Psoas muscle (tissue), 8 donors: ENCODE results near the gene ZNF780B. TPM values are rescaled to one million over a fixed set of nuclear protein-coding genes. Genes with fewer than 3 reads are reported as not detected.
"Not testable (repeated sequence)": the region's sequence is repeated elsewhere in the genome, so short reads cannot be mapped to it uniquely, and the experiment has no call there.

ENCODE experiments used
- ATAC-seq, 4 donors: fragments of 200-7000 bp; cut with Tn5 transposase; one replicate each; pipeline ENCODE4 v1.9.1; 2020; ENCODE audit warnings: moderate library complexity in 3 of 4, mild to moderate bottlenecking in 2 of 4
- DNase-seq, 2 donors: peaks; one replicate each; pipeline ENCODE4 v3.0.0-alpha.2; 2020
- H3K27ac ChIP-seq: fragments of 200-600 bp; one replicate; pipeline ENCODE4 v1.8.0; 2022
- H3K27me3 ChIP-seq, 3 donors: fragments of 200-600 bp in 1 of 3; one replicate each; pipeline versions ENCODE4 v1.6.1 to v1.8.0; 2013 to 2022; ENCODE audit warnings: low read length in 2 of 3, mild to moderate bottlenecking in 2 of 3, moderate library complexity in 1 of 3; ENCODE audit not compliant: insufficient read depth in 3 of 3
- H3K36me3 ChIP-seq, 2 donors: fragments of 200-600 bp in 1 of 2; one replicate each; pipeline versions ENCODE4 v1.6.1 to v1.8.0; 2013 to 2022; ENCODE audit warnings: low read depth in 1 of 2, mild to moderate bottlenecking in 1 of 2, moderate library complexity in 1 of 2; ENCODE audit not compliant: insufficient read depth in 1 of 2
- H3K4me1 ChIP-seq: fragments of 200-600 bp; one replicate; pipeline ENCODE4 v1.8.0; 2022
- H3K4me3 ChIP-seq: fragments of 200-600 bp; one replicate; pipeline ENCODE4 v1.8.0; 2022; ENCODE audit warnings: mild to moderate bottlenecking
- H3K9me3 ChIP-seq: fragments of 200-600 bp; one replicate; pipeline ENCODE4 v1.8.0; 2022
- CTCF ChIP-seq: fragments of 200-600 bp; IDR thresholded peaks from one replicate; pipeline ENCODE4 v1.8.0; 2022; ENCODE audit warnings: antibody characterized with exemption
- WGBS, 3 donors: extraction: QIAGEN DNeasy Blood & Tissue Kit; methylation state at CpG; one replicate each; pipeline versions ENCODE4 v1.1.6 to v1.1.7; 2013; 5-methylcytosine and 5-hydroxymethylcytosine counted together
- intact Hi-C, 2 donors: fragments of 100-400 bp; cut with DNase I; formaldehyde crosslinking; loops; one replicate each; pipeline versions ENCODE4 v1.11.0 to v1.14.2; 2022
- polyA plus RNA-seq, 3 donors: library from polyadenylated mRNA; stranded (reverse); fragments of 200-250 nt; gene quantifications; one replicate each; pipeline ENCODE4 v1.2.3, GENCODE V29; 2013
- total RNA-seq, 4 donors: library from RNA; stranded (reverse); fragmentation: NEBNext Ultra II Directional in 2 of 4; extraction: Animal tissue kit (Norgen Biotek cat#: 25700) in 2 of 4; gene quantifications; one replicate each; pipeline versions ENCODE4 v1.2.1 to v1.2.4, GENCODE V29; 2021 to 2023
- donor health status: healthy with polysubstance abuse.
- donor health status: DM: no; HTN: no; CAD: no; lungs with moderate emphysema.
- donor health status: Bipolar disorder and iron deficiency.
- donor health status: healthy.
- donor health status: DM: yes; HTN: yes; CAD: no.
- donor health status: DM: no; HTN: no; CAD: no.
- donor health status: DM: no; HTN: no; CAD: no.
- donor health status: DM: yes; HTN: yes; CAD: no.

The ZNF780B gene
- total and polyA plus RNA-seq, 7 donors = 1.7 to 9.1 (median 5.1) TPM

- H3K4me3 ChIP-seq = no peak overlapping the region
- H3K4me1 ChIP-seq = peaks cover 10% of the 10 kb centered on the region
- no peak for DNase-seq
- H3K27me3 ChIP-seq = no peaks in the 10 kb centered on the region
- 91 to 96% (median 95%) methylated on average over 2 of the region's 2 CpGs for WGBS, 3 donors
- H3K27ac ChIP-seq = no peak overlapping the region
- ATAC-seq = no peak
- intact Hi-C loops = no loop called here
- H3K9me3 ChIP-seq = peaks cover 18% of the 10 kb centered on the region
- H3K36me3 ChIP-seq = peaks cover 0 to 11% of the 10 kb centered on the region in 2 donors
- TF ChIP-seq CTCF = no peak
Observed at GRCh38 chr19:40053491-40053890, 2.5 kb downstream of the ZNF780B start.

GRCh38 chr19:40041718-40042117 lies 14.3 kb downstream of the ZNF780B start:
- ATAC-seq, H3K4me1 ChIP-seq, DNase-seq, H3K4me3 ChIP-seq, H3K27me3 ChIP-seq, intact Hi-C loops, H3K27ac ChIP-seq: not testable (repeated sequence)
- H3K9me3 ChIP-seq = peaks cover 29% of the 10 kb centered on the region
- WGBS, 3 donors = 88 to 96% (median 94%) methylated on average over 1 of the region's 1 CpG
- H3K36me3 ChIP-seq = peaks cover 11 to 38% of the 10 kb centered on the region in 2 donors

- H3K4me1 ChIP-seq, intact Hi-C loops, H3K27me3 ChIP-seq, H3K27ac ChIP-seq, H3K4me3 ChIP-seq, ATAC-seq, DNase-seq: not testable (repeated sequence)
- Histone ChIP-seq H3K9me3 (peaks cover 50% of the 10 kb centered on the region), H3K36me3 (peaks cover 0 to 25% of the 10 kb centered on the region in 2 donors)
- 99 to 100% (median 100%) methylated on average over 1 to 3 of the region's 3 CpGs for WGBS, 3 donors
Observed at GRCh38 chr19:40038047-40038446, 18.0 kb downstream of the ZNF780B start.

- no peak overlapping the region for H3K4me3 ChIP-seq
- H3K9me3 ChIP-seq = peaks cover 68% of the 10 kb centered on the region
Observed at GRCh38 chr19:40035996-40036395, 20.0 kb downstream of the ZNF780B start.

GRCh38 chr19:40033989-40034560 lies 22.0 kb downstream of the ZNF780B start:
- intact Hi-C loops = no loop called here
- ATAC-seq = no peak
- Histone ChIP-seq H3K27ac (no peak overlapping the region), H3K4me3 (no peak overlapping the region), H3K4me1 (no peaks in the 10 kb centered on the region), H3K9me3 (peaks cover 82% of the 10 kb centered on the region), H3K27me3 (no peaks in the 10 kb centered on the region), H3K36me3 (peaks cover 0 to 24% of the 10 kb centered on the region in 2 donors)
- no peak for DNase-seq
- TF ChIP-seq CTCF = no peak
- 95 to 100% (median 98%) methylated on average over 2 of the region's 2 CpGs for WGBS, 3 donors

More at GRCh38 chr19:40035996-40036395, 20.0 kb downstream of the ZNF780B start:
- no peak for TF ChIP-seq CTCF
- Histone ChIP-seq H3K27ac (no peak overlapping the region), H3K4me1 (no peaks in the 10 kb centered on the region), H3K27me3 (no peaks in the 10 kb centered on the region), H3K36me3 (peaks cover 0 to 24% of the 10 kb centered on the region in 2 donors)
- ATAC-seq (no peak), DNase-seq (no peak)
- WGBS, 3 donors = 89 to 93% (median 92%) methylated on average over 4 of the region's 4 CpGs
- intact Hi-C loops = no loop called here

- Histone ChIP-seq H3K4me1 (no peaks in the 10 kb centered on the region), H3K27me3 (no peaks in the 10 kb centered on the region), H3K27ac (no peak overlapping the region), H3K4me3 (no peak overlapping the region), H3K36me3 (no peaks in the 10 kb centered on the region), H3K9me3 (peaks cover 76% of the 10 kb centered on the region)
- TF ChIP-seq CTCF = no peak
- intact Hi-C loops = no loop called here
- no peak for ATAC-seq
- 87 to 96% (median 96%) methylated on average over 5 of the region's 5 CpGs for WGBS, 3 donors
- no peak for DNase-seq
Observed at GRCh38 chr19:40026597-40026970, 29.4 kb downstream of the ZNF780B start.
